Embryonic facial prominence (tissue), 1 donor: ENCODE measurements around the gene ITGAE.
"Not testable (repeated sequence)": the region's sequence is repeated elsewhere in the genome, so short reads cannot be mapped to it uniquely, and the experiment has no call there.

Experiments used
- DNase-seq: peaks from one replicate; pipeline ENCODE4 v3.0.0-alpha.2; 2016; ENCODE audit errors: extremely low spot score

The ITGAE gene

DNA sequence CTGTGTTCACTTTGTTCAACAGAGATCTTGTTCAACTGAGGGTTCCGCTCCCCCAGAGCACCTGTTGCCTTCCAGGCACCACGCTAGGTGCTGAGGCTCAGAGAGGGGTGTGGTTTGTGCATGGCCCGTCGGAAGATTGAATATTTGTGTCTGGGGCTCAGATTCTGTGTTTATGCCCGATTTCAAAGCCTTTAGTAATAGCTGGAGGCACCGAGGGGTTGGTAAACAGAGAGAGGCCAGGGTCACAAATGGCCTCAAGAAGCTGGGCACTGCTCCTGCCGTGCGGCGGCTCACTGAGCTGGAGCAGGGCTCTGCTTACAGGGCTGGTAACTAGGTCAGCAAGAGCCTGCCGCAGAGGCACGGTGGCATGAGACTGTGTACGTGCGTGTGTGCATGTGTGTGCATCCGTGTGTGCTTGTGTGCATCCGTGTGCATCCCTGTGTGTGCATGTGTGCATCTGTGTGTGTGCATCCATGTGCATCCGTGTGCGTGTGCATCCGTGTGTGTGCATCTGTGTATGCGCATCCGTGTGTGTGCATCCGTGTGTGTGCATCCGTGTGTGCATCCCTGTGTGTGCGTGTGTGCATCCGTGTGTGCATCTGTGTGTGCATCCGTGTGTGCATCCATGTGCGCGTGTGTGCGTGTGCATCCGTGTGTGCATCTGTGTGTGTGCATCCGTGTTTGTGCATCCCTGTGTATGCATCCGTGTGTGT is 5.4 kb downstream of the ITGAE start:
- DNase-seq, result no peak

DNA sequence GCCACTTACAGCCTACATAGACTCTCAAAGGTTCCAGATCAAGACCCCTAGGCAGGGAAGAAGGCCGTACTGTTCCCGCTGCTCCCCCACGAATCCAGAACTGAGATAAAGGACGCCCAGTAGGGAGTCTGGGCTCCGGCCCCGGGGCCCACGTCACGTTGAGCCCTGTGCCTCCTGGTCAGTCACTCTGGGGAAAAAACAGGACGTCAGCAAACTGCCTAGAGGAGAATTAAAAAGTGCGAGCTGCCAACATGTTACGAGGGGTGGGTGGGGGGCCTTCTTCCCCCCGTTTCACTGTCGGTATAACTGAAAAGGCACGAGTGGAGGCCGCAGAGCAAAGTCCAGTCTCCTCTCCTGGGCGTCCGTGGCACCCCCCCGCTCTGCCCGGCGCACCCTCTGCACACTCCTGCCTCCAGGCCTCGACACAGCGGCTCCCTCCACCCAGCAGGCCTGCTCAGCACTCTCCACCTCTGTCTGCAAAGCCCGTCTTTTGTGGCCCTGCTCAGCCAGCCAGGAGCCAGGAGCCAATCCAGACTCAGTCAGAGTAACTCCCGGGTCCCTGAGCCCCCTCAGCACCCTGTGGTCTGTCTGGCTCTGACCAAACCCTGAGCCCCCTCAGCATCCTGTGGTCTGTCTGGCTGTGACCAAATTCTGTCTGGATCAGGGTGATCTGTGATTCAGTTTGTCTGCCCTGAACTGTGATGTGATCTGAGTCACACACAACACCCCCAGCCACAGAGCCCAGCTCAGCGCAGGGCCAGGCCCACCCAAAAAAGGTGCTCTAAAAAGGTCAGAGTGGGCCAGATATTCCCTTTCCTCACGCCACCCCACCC is 6.2 kb downstream of the ITGAE start:
- no peak for DNase-seq

DNA sequence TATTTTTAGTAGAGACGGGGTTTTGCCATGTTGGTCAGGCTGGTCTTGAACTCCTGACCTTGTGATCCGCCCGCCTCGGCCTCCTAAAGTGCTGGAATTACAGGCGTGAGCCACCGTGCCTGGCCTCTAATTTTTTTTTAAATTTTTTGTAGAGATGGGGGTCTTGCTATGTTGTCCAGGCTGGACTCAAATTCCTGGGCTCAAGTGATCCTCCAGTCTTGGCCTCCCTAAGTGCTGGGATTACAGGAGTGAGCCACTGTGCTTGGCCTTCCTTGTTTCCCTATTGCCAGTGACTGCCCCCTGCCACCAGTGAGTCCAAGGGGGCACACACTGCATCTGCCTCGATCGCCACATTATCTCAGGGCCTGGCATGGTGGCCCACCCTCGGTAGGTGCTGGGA is 6.8 kb downstream of the ITGAE start:
- DNase-seq, result not testable (repeated sequence)

DNA sequence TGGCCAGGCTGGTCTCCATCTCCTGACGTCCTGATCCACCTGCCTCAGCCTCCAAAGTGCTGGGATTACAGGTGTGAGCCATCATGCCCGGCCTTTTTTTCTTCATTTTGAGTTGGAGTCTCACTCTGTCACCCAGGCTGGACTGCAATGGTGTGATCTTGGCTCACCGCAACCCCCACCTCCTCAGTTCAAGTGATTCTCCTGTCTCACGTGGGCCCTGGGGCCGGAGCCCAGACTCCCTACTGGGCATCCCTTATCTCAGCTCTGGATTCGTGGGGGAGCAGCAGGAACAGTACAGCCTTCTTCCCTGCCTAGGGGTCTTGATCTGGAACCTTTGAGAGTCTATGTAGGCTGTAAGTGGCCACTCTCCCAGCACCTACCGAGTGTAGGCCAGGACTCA is 7.7 kb downstream of the ITGAE start:
- DNase-seq, result not testable (repeated sequence)

DNA sequence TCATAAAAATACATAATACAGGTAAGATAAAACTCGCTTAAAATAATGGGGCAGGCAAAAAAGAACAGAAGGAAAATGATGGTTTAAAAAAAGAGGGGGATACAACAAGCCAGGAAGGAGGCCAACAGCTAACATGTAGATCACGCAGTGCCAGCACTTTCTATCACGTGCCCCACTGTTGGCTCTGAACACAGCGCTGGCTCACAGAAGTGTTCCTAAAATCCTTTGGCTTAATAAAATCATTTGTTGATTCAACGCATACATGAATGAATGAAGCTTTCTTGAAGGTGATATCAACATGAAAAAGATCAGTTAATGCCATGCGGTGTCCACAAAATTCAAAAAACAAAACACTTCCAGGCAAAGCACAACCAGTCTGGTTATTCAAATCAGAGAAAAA is 8.5 kb downstream of the ITGAE start:
- no peak for DNase-seq

DNA sequence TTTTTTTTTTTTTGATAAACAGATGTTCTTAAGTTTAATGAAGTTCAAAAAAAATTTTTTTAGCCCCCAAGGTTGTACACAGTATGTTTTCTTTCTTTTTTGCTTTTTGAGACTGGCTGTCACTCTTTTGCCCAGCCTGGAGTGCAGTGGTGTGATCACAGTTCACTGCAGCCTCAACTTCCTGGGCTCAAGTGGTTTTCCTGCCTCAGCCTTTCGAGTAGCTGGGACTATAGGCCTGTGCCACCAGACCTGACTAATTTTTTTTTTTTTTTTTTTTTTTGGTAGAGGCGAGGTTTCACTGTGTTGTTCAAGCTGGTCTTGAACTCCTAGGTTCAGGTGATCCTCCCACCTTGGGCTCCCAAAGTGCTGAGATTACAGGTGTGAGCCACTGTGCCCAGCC is 12.8 kb downstream of the ITGAE start:
- DNase-seq, result no peak

DNA sequence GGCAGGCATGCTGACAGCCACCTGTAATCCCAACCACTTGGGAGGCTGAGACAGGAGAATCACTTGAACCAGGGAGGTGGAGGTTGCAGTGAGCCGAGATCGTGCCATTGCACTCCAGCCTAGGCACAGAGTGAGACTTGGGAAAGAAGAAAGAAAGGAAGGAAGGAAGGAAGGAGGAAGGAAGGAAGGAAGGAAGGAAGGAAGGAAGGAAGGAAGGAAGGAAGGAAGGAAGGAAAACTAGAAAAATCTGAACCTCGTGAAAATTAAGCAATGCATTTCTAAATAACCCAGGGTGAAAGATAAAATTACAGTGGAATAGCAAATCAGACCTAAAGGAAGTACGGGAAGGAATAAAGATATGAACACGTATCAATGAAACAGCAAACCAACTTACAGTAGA is 15.7 kb downstream of the ITGAE start:
- not testable (repeated sequence) for DNase-seq

DNA sequence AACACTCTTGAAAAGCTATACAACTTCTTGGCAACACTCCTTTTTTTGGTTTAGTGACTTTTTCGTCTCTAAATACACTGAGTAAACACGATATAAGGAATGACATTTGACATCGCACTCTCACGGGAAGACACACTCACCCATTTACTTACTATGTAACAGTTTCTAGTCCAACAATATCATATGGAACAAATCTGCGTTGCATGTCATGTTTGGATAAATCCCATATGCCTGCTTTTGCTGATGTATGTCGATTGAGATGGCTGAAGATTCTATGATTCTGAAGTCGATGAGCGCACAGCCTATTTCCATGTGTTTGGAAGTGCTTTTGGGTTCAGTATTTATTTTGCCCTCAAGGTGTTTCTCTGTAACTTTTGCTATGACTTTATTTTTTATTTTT is 18.2 kb downstream of the ITGAE start:
- DNase-seq, result no peak

DNA sequence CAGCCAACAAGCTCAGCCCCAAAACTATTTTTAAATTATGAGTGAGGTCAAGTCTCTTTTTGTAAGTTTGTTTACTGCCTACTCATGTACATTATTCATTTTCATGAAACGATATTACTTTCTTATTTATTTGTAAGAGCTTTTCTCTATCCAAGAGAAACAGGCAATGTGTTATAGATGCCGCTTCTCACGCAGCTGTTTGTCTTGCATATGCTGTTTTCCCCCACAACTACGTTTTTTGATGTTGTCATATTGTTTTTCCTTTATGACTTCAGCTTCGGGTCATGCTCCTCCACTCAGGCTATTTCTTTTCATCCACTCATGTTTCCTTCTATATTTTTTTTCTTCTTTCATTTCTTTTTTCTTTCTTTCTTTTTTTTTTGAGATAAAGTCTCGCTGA is 20.0 kb downstream of the ITGAE start:
- DNase-seq, result no peak

DNA sequence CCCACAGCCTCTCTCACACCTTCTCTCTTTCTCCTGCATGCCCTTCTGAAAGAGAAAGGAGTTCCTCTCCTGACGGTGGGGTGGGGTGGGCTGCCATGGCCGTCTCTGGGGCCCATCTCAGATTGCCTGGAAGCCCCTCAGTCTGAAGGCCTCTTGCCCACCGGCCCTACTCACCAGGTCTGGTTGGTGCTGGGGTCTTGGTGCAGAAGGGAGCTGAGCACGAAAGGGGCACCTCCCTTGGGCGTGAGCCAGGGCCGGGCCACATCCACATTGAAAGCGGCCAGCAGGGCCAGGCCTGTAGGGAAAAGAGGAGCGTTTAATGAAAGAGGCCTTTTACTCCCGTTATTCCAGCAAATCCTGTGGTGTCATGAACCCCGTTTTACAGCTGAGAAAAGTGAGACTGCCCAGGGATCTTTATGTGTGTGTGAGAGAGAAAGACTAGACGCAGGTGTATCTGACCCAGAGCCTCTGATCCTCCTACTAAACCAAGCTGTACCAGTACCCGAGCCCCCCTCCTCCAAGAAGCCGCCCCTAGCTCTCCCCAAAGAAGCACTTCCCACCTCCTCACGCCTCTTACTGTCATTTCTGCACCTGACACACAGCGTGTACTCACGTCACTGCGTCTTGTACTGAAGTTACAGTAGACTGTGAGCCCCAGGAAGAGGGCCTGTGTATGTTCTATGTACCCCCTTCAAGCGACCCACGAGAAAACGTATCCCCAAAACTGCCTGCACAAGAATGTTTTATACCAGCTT is 23.4 kb downstream of the ITGAE start:
- DNase-seq, result no peak

DNA sequence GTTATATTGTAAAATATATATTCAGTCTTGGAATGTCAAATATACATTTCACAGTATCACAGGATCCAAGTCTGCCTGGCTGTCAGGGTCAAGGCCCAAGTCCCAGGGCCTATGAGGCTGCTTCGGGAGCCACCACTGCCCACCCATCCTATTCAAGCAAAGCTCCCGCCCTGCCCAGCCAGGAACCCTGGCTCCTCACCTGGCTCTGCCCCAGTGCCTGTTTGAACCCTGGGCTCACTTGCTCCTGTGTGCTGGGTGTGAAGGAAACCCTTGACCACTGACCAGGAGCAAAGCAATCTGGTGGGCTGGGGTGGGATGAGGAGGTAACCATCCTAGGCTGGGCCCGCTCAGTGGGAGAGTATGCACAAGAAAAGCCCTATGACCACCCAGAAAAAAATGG is 27.0 kb downstream of the ITGAE start:
- no peak for DNase-seq

DNA sequence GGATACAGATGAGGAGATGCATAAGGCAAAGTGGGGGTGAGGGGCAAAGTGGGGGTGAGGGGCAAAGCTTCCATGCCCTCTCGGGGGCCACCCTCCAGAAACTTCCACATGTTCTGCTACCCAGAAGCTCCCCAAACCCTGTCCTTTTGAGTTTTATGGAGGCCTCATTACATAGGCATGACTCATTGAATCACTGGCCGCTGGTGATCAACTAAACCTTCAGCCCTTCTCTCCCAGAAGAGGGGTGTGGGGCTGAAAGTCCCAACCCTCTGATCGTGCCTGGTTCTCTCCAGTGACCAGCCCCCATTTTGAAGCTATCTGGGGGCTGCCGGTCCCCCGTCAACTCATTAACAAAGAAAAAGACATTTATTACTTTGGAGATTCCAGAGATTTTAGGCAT is 27.5 kb downstream of the ITGAE start:
- DNase-seq, result no peak

DNA sequence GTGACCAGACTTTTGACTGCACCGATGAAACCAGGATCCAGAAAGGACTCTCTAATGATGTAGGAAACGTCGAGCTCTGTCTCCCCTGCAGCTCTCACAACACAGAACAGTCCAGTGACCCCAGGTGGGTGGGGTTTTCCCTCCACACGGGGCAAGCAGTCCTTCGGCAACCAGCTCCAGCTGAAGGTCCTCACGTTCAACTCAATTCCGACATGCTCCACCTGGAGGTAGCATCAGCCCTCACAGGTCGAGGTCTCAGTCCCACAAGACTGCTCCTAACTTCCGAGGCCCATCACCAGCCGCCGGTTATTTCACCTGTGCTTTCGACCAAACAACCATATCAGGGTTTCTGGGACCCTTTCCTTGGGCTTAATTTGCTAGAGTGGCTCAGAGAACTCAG is 28.2 kb downstream of the ITGAE start:
- DNase-seq, result no peak

DNA sequence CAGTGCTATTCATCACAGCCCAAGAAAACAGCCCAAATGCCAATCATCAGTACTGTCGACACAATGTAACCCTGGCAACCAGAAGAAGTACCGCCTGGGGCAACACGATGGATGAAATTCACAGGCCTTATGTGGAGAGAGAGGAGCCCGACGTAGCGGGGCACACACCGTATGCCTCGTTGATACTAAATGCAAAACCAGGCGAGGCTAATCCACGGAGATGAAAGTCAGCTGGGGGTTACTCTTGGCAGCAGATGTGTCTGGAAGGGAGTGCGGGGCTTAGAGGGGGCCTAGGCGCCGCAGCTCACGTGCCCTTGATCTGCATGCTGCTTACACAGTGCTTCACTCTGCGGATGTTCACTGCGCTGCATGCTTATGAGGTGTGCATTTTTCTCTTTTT is 29.8 kb downstream of the ITGAE start:
- no peak for DNase-seq

DNA sequence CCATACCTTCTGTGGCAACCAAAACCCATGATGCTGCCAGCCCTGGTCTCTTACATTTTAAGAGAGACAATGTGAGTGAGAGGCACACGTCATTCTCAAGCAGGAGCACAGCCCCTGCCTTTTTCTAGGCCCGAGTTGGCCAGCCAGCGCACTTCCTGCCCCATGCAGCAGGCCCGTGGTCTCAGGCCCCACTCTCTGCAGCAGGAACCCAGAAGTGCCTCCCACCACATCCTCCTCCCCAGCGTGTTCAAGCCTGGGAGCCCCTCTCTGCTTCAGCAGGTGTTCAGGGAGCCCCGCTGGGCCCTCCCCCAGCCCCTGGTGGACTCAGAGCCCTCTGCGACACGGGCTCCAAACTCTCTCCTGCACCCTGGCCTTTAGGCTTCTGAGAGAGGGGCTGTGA is 30.5 kb downstream of the ITGAE start:
- no peak for DNase-seq

DNA sequence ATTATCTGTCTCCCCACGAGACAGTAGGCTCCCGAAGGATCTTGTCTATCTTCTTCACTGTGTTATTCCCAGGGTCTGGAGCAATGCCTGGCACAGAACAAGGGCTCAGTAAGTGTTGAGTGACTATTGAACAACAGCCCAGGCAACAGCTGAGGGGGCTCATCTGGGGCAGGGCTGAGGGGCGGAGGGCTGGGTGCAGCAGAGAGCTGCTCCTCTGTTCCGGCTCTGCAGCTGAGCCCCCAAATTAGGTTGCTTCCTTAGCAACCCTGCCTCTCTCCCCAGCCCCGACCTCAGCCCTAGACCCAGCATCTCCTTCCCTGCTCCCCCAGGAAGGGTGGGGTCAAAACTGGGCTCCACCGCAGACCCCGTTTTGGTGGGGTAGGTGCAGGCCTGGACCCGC is 32.2 kb downstream of the ITGAE start:
- DNase-seq, result no peak

DNA sequence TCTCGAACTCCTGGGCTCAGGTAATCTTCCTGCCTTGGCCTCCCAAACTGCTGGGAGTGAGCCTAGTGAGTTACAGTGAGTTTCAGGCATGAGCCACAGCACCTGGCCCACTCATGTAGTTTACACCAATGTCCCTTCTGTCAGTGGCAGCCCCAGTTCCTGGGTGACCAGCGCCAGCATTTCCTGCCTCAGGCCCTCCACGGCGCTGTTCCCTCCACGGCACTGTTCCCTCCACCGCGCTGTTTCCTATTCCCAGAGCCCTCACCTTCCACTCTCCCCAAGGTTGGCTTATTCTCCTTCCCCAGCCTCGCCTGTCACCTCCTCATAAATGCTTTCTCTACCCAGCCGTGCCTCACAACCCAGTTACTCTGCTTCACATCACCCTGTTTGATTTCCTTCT is 32.6 kb downstream of the ITGAE start:
- no peak for DNase-seq

DNA sequence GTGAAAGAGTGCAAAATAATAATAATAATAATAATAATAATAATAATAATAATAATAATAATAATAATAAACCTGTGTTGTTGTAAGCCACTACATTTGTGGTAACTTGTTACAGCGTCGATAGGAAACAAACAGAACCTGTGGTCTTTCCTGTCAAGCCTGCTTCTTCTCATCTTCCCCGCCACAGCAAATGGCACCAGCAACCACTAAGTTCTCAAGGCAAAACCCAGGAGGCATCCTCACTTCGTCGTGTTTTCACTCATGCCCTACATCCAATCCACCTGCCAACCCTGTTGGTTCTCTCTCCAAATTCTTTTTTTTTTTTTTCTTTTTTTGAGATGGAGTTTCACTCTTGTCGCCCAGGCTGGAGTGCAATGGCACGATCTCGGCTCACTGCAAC is 34.2 kb downstream of the ITGAE start:
- DNase-seq, result no peak

DNA sequence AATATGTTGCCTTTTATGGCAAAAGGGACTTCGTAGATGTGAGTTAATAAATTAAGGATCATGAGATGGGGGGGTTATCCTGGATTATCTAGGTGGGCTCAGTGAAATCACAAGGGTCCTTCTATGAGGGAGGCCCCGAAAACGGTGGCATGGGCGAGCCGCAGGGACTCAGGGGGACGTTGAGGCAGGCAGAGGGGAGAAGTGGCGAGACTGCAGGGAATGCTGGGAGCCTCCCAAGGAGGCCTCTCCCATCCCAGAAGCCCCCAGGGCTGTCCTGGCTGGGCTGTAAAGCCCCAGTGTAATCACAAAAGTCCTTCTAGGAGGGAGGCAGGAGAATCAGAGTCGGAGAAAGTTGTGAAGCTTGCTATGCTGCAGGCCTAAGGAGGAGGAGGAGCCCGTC is 35.0 kb downstream of the ITGAE start:
- DNase-seq, result no peak

DNA sequence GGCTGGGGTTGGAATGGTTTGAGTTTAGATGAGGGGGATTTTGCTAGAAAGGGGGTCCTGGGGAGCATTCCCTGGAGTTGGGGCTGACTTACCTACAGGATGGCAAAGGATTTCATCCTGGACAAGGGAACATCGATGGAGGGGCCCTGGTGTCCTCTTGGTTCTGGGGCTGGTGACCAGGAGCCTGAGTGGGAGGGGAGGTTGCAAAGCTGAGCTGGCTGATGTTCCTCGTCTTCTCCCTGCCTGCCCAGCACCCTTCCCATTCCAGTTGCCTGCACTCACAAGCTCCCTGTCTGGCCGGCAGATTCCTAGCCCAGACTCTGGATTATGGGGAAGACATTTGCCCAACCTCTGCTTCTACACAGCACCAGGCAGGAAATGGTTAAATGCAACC is 37.2 kb downstream of the ITGAE start:
- no peak for DNase-seq

DNA sequence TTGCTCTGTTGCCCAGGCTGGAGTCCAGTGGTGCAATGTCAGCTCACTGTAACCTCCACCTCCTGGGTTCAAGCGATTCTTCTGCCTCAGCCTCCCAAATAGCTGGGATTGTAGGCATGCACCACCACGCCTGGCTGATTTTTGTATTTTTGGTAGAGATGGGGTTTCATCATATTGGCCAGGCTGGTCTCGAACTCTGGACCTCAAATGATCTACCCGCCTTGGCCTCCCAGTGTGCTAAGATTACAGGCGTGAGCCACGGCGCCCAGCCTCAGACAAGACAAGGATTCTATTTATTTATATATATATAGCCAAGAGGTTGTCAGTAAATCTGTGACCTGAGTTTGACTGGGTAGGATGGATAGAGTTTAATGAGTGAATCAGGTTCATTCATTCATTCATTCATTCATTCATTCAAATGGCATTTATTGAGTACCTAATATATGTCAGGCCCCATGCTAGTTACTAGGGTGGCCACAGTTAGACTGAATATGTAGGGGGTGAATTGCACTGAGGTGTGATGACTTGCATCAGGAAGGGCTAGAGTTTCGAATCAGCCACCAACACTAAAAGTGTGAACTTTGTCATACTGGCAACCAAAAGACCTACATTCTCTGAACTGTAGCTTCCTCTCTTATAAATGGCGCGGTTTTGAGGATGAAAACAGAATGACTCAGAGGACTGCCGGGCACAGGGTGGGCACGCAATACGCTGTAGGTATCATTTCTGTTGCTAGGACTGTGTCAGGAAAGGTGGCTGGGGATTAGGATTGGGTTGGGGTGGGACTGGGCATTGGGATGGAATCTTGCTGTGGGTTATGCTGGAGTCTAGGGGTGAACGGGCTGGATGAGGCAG is 37.8 kb downstream of the ITGAE start:
- no peak for DNase-seq

DNA sequence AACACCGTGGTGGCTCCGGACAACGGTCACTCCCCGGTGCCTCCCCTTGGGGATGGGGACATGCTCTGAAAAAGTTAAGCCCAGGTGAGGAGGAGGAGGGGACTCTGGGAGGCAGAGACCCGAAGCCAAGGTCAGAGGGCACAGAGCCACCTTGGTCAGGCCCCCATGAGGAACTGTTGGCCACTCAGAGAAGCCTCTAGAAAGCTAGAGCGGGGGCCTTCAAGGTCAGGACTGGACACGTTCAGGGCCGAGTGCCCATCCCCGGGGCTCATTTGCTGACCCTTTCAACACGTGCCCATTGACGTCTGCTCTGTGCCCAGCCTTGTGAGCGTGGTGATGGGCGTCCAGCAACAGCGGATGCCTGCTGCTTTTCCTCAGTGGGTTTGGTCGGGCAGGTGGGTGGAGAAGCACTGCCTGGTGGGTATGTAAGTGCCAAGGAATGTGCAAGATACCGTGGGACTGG is 39.0 kb downstream of the ITGAE start:
- no peak for DNase-seq
